SK-N-SH treated with all-trans-retinoic acid at 6 μM for 48 hours (cell line): ENCODE measurements around the gene TCF25.
"Not testable (repeated sequence)": the region's sequence is repeated elsewhere in the genome, so short reads cannot be mapped to it uniquely, and the experiment has no call there.

Experiments
- ATAC-seq: fragments of 200-7000 bp; cut with Tn5 transposase; 3 replicates; pipeline ENCODE4 v1.9.1; 2020; ENCODE audit warnings: mild to moderate bottlenecking, moderate library complexity
- ARNTL ChIP-seq: fragments of 450-650 bp; formaldehyde crosslinking; IDR thresholded peaks from 2 replicates; pipeline ENCODE4 v1.5.0; 2020; ENCODE audit warnings: low read depth, mild to moderate bottlenecking, moderate library complexity, borderline replicate concordance
- BACH2 ChIP-seq: fragments of 250-450 bp; sonication (Bioruptor Pico); IDR thresholded peaks from 2 replicates; pipeline ENCODE4 v1.9.0; 2021; ENCODE audit warnings: mild to moderate bottlenecking, borderline replicate concordance
- CREB5 ChIP-seq: fragments of 250-450 bp; sonication (Bioruptor Pico); IDR thresholded peaks from 2 replicates; pipeline ENCODE4 v1.5.1; 2020; ENCODE audit warnings: low read depth, mild to moderate bottlenecking, moderate library complexity
- CSDC2 ChIP-seq: fragments of 250-450 bp; sonication (Bioruptor Pico); IDR thresholded peaks from 2 replicates; pipeline ENCODE4 v1.5.0; 2020; ENCODE audit warnings: mild to moderate bottlenecking, moderate library complexity
- CSRNP3 ChIP-seq: fragments of 250-450 bp; sonication (Bioruptor Pico); IDR thresholded peaks from 2 replicates; pipeline ENCODE4 v1.5.1; 2021; ENCODE audit warnings: mild to moderate bottlenecking, moderate library complexity
- ESRRG ChIP-seq: fragments of 250-450 bp; sonication (Bioruptor Pico); IDR thresholded peaks from 2 replicates; pipeline ENCODE4 v1.6.1; 2021; ENCODE audit warnings: mild to moderate bottlenecking
- GLIS3 ChIP-seq: fragments of 250-450 bp; sonication (Bioruptor Pico); IDR thresholded peaks from 2 replicates; pipeline ENCODE4 v1.5.0; 2020; ENCODE audit warnings: mild to moderate bottlenecking, moderate library complexity
- ISL1 ChIP-seq: fragments of 250-450 bp; sonication (Bioruptor Pico); IDR thresholded peaks from 2 replicates; pipeline ENCODE4 v2.1.2; 2022; ENCODE audit warnings: mild to moderate bottlenecking, moderate library complexity
- OSR1 ChIP-seq: fragments of 250-450 bp; sonication (Bioruptor Pico); IDR thresholded peaks from 2 replicates; pipeline ENCODE4 v1.8.0; 2022; ENCODE audit warnings: moderate library complexity, mild to moderate bottlenecking, inconsistent platforms
- PATZ1 ChIP-seq: fragments of 250-450 bp; sonication (Bioruptor Pico); IDR thresholded peaks from 2 replicates; pipeline ENCODE4 v1.8.0; 2020; ENCODE audit warnings: mild to moderate bottlenecking, moderate library complexity, borderline replicate concordance
- POU6F1 ChIP-seq: fragments of 250-450 bp; sonication (Bioruptor Pico); IDR thresholded peaks from 2 replicates; pipeline ENCODE4 v1.8.0; 2021; ENCODE audit warnings: low read depth, mild to moderate bottlenecking, moderate library complexity, borderline replicate concordance
- PPARA ChIP-seq: fragments of 250-450 bp; sonication (Bioruptor Pico); IDR thresholded peaks from 2 replicates; pipeline ENCODE4 v1.5.0; 2020; ENCODE audit warnings: mild to moderate bottlenecking, borderline replicate concordance
- RARB ChIP-seq: fragments of 250-450 bp; sonication (Bioruptor Pico); IDR thresholded peaks from 2 replicates; pipeline ENCODE4 v1.8.0; 2021; ENCODE audit warnings: mild to moderate bottlenecking, moderate library complexity
- TOX ChIP-seq: fragments of 250-450 bp; sonication (Bioruptor Pico); IDR thresholded peaks from 2 replicates; pipeline ENCODE4 v1.8.0; 2021; ENCODE audit warnings: mild to moderate bottlenecking, moderate library complexity, borderline replicate concordance
- TSHZ2 ChIP-seq: fragments of 250-450 bp; sonication (Bioruptor Pico); IDR thresholded peaks from 2 replicates; pipeline ENCODE4 v1.5.0; 2020; ENCODE audit warnings: mild to moderate bottlenecking, moderate library complexity
- ZC3H10 ChIP-seq: fragments of 250-450 bp; sonication (Bioruptor Pico); IDR thresholded peaks from 2 replicates; pipeline ENCODE4 v1.5.1; 2021; ENCODE audit warnings: mild to moderate bottlenecking, moderate library complexity
- ZFP3 ChIP-seq: fragments of 250-450 bp; sonication (Bioruptor Pico); IDR thresholded peaks from 2 replicates; pipeline ENCODE4 v1.5.0; 2020; ENCODE audit warnings: mild to moderate bottlenecking, moderate library complexity
- ZFP30 ChIP-seq: fragments of 450-650 bp; formaldehyde crosslinking; IDR thresholded peaks from 2 replicates; pipeline ENCODE4 v1.5.0; 2022; ENCODE audit warnings: mild to moderate bottlenecking, moderate library complexity
- ZNF565 ChIP-seq: fragments of 450-650 bp; formaldehyde crosslinking; conservative IDR thresholded peaks from 2 replicates; pipeline ENCODE4 v1.5.0; 2020; ENCODE audit warnings: low read depth, mild to moderate bottlenecking, moderate library complexity
- ZNF70 ChIP-seq: fragments of 450-650 bp; formaldehyde crosslinking; IDR thresholded peaks from 2 replicates; pipeline ENCODE4 v1.5.0; 2020; ENCODE audit warnings: mild to moderate bottlenecking, moderate library complexity
- ZNF8 ChIP-seq: fragments of 450-650 bp; formaldehyde crosslinking; IDR thresholded peaks from 2 replicates; pipeline ENCODE4 v1.5.0; 2020; ENCODE audit warnings: mild to moderate bottlenecking, moderate library complexity

TCF25 gene

GRCh38 chr16:89829630-89830437 lies 43.6 kb upstream of the TCF25 start:
- no peak for ATAC-seq
- TF ChIP-seq OSR1 (CRISPR knock-in tag): no peak
- no peak for TF ChIP-seq ZFP3 (CRISPR knock-in tag)
- no peak for TF ChIP-seq CSDC2 (CRISPR knock-in tag)
- no peak for TF ChIP-seq GLIS3 (CRISPR knock-in tag)
- TF ChIP-seq ARNTL (CRISPR knock-in tag): no peak
- TF ChIP-seq ZFP30: no peak
- TF ChIP-seq ISL1 (CRISPR knock-in tag): no peak
- no peak for TF ChIP-seq CREB5 (CRISPR knock-in tag)
- no peak for TF ChIP-seq TSHZ2 (CRISPR knock-in tag)
- no peak for TF ChIP-seq RARB (CRISPR knock-in tag)
- TF ChIP-seq BACH2 (CRISPR knock-in tag): no peak
- no peak for TF ChIP-seq CSRNP3 (CRISPR knock-in tag)
- no peak for TF ChIP-seq PATZ1 (CRISPR knock-in tag)
- no peak for TF ChIP-seq ZC3H10 (CRISPR knock-in tag)
- TF ChIP-seq ZNF8 (CRISPR knock-in tag): no peak
- no peak for TF ChIP-seq PPARA (CRISPR knock-in tag)
- TF ChIP-seq ZNF70 (CRISPR knock-in tag): no peak
- no peak for TF ChIP-seq TOX (CRISPR knock-in tag)

GRCh38 chr16:89831810-89832328 lies 41.5 kb upstream of the TCF25 start:
- no peak for ATAC-seq
- TF ChIP-seq ISL1 (CRISPR knock-in tag) (no peak), CSDC2 (CRISPR knock-in tag) (no peak), POU6F1 (CRISPR knock-in tag) (no peak), ZNF70 (CRISPR knock-in tag) (no peak), TOX (CRISPR knock-in tag) (no peak), OSR1 (CRISPR knock-in tag) (no peak), ESRRG (no peak), ZFP30 (no peak), CSRNP3 (CRISPR knock-in tag) (no peak), TSHZ2 (CRISPR knock-in tag) (no peak), ZNF565 (CRISPR knock-in tag) (no peak), GLIS3 (CRISPR knock-in tag) (no peak)

- ATAC-seq: not testable (repeated sequence)
Measured at GRCh38 chr16:89833664-89834363, 39.6 kb upstream of the TCF25 start.
